ENCODE measurements around the gene FAM111B. TPM values are rescaled to one million over a fixed set of nuclear protein-coding genes. Genes with fewer than 3 reads are reported as not detected.

Gene FAM111B
- total and polyA plus RNA-seq, 12 donors, result 0.11 to 3.1 (median 0.23) TPM; not detected in 2

DNA sequence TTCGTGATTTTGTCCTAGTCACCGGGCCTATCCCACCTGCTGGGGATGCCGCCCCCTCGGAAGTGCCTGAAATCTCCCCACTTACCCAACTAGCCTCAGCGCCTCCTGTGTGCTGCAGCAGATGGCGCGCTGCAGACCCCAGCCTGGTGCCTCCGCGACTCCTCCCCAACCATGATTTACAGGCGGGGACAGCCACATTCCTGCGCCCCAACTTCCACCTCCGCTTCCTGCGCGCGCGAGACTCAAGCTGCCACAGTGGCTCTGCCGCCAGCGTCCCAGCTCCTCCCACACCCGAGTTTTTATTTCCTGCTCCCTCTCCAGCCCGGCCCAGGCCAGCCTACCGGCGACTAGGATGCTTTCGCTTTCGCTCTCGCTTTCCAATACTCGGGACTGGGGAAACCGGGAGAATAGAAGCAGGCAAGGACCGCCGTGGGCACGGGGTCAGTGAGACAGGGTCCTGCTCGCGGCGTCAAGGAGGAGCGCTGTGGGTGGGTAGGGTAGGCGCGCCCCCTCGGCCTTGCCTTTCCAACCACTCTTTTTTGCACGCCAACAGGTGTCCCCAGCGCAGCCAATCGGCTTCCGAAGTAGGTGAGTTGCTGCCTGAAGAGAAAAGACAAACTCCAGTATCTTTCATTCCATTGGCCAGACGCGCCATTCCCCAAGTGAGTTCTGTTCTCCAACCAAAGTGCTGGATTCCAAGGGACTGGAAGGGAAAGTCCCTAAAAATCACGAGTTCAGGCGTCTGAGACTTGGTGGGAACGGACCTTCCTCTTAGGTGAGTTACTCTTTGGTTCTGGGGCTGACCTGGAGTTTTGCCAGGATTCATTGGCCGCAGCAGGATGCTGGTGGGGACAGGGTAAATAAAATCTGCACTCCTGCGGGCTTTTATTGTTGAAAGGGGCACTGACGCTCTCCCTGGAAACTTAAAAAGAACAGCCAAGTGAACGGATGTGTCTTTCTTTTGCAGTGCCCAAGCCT, 35.8 kb downstream of the FAM111B start, which contains the start of gene FAM111A:
TSS of gene FAM111A (plus strand) at position 327 of the 978 bp plus-strand sequence. CDS start 6,017 bp downstream, outside the sequence.
- peaks cover 0 to 48% (median 25%) of the 10 kb centered on the region in 9 donors for H3K4me1 ChIP-seq
- intact Hi-C loops (cut with DNase I), result loop anchor here in 6 of 10 donors (2.0 to 10.0 kb wide), 5 partner anchors 36 to 568 kb away; partner anchors contain the start of genes FAM111B (in 3 of the 6), LPXN (in 1 of the 6) and ZFP91 (in 1 of the 6)
- 1% methylated on average over 50 of the region's 50 CpGs for WGBS, 2 donors
- peak; percentile 86 to 90 for DNase-seq
- TF ChIP-seq, protein P1, sequence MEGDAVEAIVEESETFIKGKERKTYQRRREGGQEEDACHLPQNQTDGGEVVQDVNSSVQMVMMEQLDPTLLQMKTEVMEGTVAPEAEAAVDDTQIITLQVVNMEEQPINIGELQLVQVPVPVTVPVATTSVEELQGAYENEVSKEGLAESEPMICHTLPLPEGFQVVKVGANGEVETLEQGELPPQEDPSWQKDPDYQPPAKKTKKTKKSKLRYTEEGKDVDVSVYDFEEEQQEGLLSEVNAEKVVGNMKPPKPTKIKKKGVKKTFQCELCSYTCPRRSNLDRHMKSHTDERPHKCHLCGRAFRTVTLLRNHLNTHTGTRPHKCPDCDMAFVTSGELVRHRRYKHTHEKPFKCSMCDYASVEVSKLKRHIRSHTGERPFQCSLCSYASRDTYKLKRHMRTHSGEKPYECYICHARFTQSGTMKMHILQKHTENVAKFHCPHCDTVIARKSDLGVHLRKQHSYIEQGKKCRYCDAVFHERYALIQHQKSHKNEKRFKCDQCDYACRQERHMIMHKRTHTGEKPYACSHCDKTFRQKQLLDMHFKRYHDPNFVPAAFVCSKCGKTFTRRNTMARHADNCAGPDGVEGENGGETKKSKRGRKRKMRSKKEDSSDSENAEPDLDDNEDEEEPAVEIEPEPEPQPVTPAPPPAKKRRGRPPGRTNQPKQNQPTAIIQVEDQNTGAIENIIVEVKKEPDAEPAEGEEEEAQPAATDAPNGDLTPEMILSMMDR (IDR thresholded peaks at IDR 0.05), result peak in 6 of 9 donors; percentile 5 to 52 (median 26)
- H3K27me3 ChIP-seq, result no peaks in the 10 kb centered on the region
- peak within 1 kb of the TSS; percentile 44 to 94 (median 87) for H3K27ac ChIP-seq
- ATAC-seq, result peak; percentile 93 to 97 (median 96)
- H3K36me3 ChIP-seq, result peaks cover 0 to 18% (median 0%) of the 10 kb centered on the region in 9 donors
- H3K4me3 ChIP-seq, result peak within 1 kb of the TSS; percentile 20 to 86 (median 70)
- no peaks in the 10 kb centered on the region for H3K9me3 ChIP-seq

DNA sequence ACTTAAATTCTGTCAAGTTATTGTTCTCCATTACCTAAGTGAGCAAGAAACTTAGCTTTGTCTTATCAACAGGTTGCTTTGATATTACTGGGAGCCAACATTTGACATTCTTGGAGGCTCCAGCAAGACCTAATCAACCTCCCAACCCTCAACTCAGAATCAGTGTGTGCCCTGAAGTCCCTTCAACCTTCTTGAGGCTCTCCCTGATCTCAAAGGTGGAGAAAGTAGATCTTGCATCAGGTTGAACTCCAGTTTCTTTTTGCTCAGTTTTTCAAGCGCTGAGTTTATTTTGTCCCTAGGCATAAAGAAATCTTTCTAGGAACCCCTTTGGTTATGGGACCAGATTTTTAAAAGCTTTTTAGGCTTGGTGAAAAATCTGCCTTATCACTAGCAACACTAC, 37.1 kb downstream of the FAM111B start:
- TF ChIP-seq, protein P1 (IDR thresholded peaks at IDR 0.05), result no peak
- intact Hi-C loops (cut with DNase I), result loop anchor here in 5 of 10 donors (5.0 to 10.0 kb wide), 4 partner anchors 37 to 569 kb away; partner anchors contain the start of genes FAM111B (in 2 of the 5), LPXN (in 1 of the 5) and ZFP91 (in 1 of the 5)
- WGBS, 2 donors, result 83 to 90% methylated on average over 1 of the region's 1 CpG
- Histone ChIP-seq H3K27me3 (no peaks in the 10 kb centered on the region), H3K36me3 (peaks cover 0 to 27% (median 0%) of the 10 kb centered on the region in 9 donors), H3K4me3 (peak overlapping the region; percentile 16 to 86 (median 68)), H3K27ac (peak overlapping the region in 9 of 10 donors; percentile 15 to 94 (median 84)), H3K4me1 (peaks cover 0 to 48% (median 25%) of the 10 kb centered on the region in 9 donors), H3K9me3 (no peaks in the 10 kb centered on the region)
- DNase-seq (no peak), ATAC-seq (no peak)

DNA sequence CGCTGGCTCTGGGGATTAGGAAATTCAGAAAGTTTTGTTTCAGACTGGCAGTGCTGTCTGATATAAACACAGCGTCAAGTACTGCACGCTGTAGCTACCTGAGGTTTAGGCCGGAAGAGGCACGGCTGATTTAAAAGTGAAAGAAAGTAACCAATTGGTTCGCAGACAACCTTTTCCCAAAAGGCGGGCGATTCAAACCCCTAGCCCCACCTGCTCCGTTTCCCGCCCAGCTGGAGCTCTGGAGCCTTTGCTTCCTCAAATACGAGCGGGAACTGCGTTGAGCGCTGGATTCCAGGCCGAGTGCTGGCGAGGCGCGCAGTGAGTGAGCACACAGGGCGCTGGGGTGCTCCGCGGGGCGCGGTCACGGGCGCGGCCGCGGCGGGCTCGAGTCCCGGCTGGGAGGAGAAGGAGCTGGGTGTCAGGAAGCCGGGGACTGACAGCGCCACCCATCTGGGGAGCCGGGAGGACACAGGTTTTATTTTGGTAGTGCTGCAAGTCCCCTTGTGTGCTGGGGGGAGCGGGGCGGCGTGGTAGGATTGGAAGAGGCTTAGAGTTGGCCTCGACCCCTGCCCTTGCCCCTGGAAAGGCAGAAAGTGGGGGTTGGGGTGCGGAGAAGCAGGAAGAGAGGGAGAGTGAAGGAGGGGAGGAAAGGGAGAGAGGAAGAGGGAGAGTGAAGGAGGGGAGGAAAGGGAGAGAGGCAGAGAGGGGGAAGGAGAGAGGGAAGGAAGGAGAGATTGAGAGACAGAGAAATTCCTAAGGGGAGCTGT, 37.7 kb downstream of the FAM111B start:
- peak; percentile 45 to 77 (median 67) for ATAC-seq
- H3K27ac ChIP-seq, result peak overlapping the region; percentile 6 to 94 (median 72)
- H3K9me3 ChIP-seq, result no peaks in the 10 kb centered on the region
- peaks cover 0 to 48% (median 25%) of the 10 kb centered on the region in 9 donors for H3K4me1 ChIP-seq
- no peaks in the 10 kb centered on the region for H3K27me3 ChIP-seq
- WGBS, 2 donors, result 2 to 3% methylated on average over 39 of the region's 39 CpGs
- peak; percentile 70 to 83 for DNase-seq
- TF ChIP-seq, protein P1 (IDR thresholded peaks at IDR 0.05), result peak in 2 of 9 donors; percentile 9 to 11
- intact Hi-C loops (cut with DNase I), result loop anchor here in 5 of 10 donors (5.0 to 10.0 kb wide), 4 partner anchors 37 to 570 kb away; partner anchors contain the start of genes FAM111B (in 2 of the 5), LPXN (in 1 of the 5) and ZFP91 (in 1 of the 5)
- peaks cover 0 to 28% (median 0%) of the 10 kb centered on the region in 9 donors for H3K36me3 ChIP-seq
- peak overlapping the region; percentile 16 to 86 (median 68) for H3K4me3 ChIP-seq
